Measurements from ENCODE around the gene GTF2IRD1. TPM values are rescaled to one million over a fixed set of nuclear protein-coding genes. Genes with fewer than 3 reads are reported as not detected.

GTF2IRD1 gene
- total and polyA plus RNA-seq, 2 of the 4 experiments (the other 2 are of a cell fraction) = 4.1 to 21.9 TPM

GRCh38 chr7:74579800-74580685, 126.3 kb downstream of the GTF2IRD1 start:
- H3K23ac ChIP-seq (ENCODE audit: low read depth, low read length) = peak overlapping the region; percentile 84; the same call in 1 of the 2 replicates
- peaks cover 6% of the 10 kb centered on the region for H3K36me3 ChIP-seq (ENCODE audit: control insufficient read depth, insufficient read depth, low read length)
- peak overlapping the region; percentile 85; the same call in 1 of the 2 replicates for H2BK20ac ChIP-seq (ENCODE audit: low read depth, low read length)
- H3K4me1 ChIP-seq (ENCODE audit: control insufficient read depth, insufficient read depth, low read length) = peaks cover 9% of the 10 kb centered on the region
- peak overlapping the region; percentile 91 for H2AFZ ChIP-seq (replicated peaks; ENCODE audit: low read length, poor library complexity)
- H2BK5ac ChIP-seq (ENCODE audit: low read depth, low read length, poor library complexity, severe bottlenecking) = peak overlapping the region; percentile 83
- peak overlapping the region; percentile 53 for H3K4me2 ChIP-seq (ENCODE audit: low read depth, low read length)
- H4K5ac ChIP-seq (ENCODE audit: low read depth, low read length) = peak overlapping the region; percentile 52; the same call in 1 of the 2 replicates
- H3K9me3 ChIP-seq (ENCODE audit: control insufficient read depth, insufficient read depth, low read length) = no peaks in the 10 kb centered on the region
- ATAC-seq (ENCODE audit: low read depth) (peak; percentile 95), DNase-seq (peak; percentile 36)
- dilution Hi-C loops (cut with HindIII; ENCODE audit: low sequenced_read_pairs, unreplicated experiment) = no loop called here
- peak overlapping the region; percentile 72 for H3K27ac ChIP-seq (ENCODE audit: insufficient read depth, low read length)
- intact Hi-C loops (cut with micrococcal nuclease) = loop anchor here (10.0 kb wide), 1 partner anchor 85 kb away; no protein-coding TSS in a partner anchor
- no TSS peak for BruUV-seq (replicated peaks)
- 33% methylated on average over 12 of the region's 22 CpGs; no CpG with 5 or more reads in 1 of the 2 experiments for WGBS, 2 experiments (ENCODE audit: extremely low coverage in 2 of 2, insufficient read length in 1 of 2)
- H4K91ac ChIP-seq (ENCODE audit: insufficient read depth, low read depth, low read length) = peak overlapping the region; percentile 93
- H3K9ac ChIP-seq (ENCODE audit: low read depth, low read length) = peak overlapping the region; percentile 42
- peak overlapping the region; percentile 79 for H2AK9ac ChIP-seq (replicated peaks; ENCODE audit: low read depth, low read length, poor library complexity)
- H3K4ac ChIP-seq (ENCODE audit: low read depth, low read length) = peak overlapping the region; percentile 86
- H4K8ac ChIP-seq (ENCODE audit: low read depth in 2 of 2, low read length in 2 of 2) = peak overlapping the region; percentile 59 to 89
- H3K4me3 ChIP-seq (ENCODE audit: insufficient read depth, low read depth, low read length) = no peak overlapping the region
- H3K14ac ChIP-seq (replicated peaks; ENCODE audit: low read depth, low read length) = peak overlapping the region; percentile 59; the same call in 1 of the 2 replicates
- H3K56ac ChIP-seq (ENCODE audit: extremely low read depth, insufficient read depth, low read length) = peak overlapping the region; percentile 43; the same call in 1 of the 2 replicates
- CTCF ChIA-PET = interaction anchor here (0.5 to 0.7 kb wide), 2 partner anchors 49 to 78 kb away, joined by 3 to 4 read pairs; partner anchors contain the start of gene GTF2I
- peak; percentile 84 for TF ChIP-seq CEBPB (IDR thresholded peaks at IDR 0.05; ENCODE audit: low read depth, low read length)
- TF ChIP-seq USF2 (IDR thresholded peaks at IDR 0.05; ENCODE audit: low read depth, low read length) = no peak
- no peaks in the 10 kb centered on the region for H4K20me1 ChIP-seq (ENCODE audit: insufficient read depth, low read length)
- in situ Hi-C loops (cut with MboI; ENCODE audit: low sequenced_read_pairs) = loop anchor here (10.0 kb wide), 1 partner anchor 85 kb away; no protein-coding TSS in a partner anchor
- peaks cover 0 to 15% of the 10 kb centered on the region in 2 experiments; a peak in 2 of 4 replicates for H3K79me1 ChIP-seq (ENCODE audit: low read depth in 1 of 2, low read length in 2 of 2)
- no peaks in the 10 kb centered on the region for H3K27me3 ChIP-seq (ENCODE audit: control insufficient read depth, insufficient read depth, low read length)
- H3K9me1 ChIP-seq (ENCODE audit: insufficient read depth, low read length) = peaks cover 4% of the 10 kb centered on the region; the same call in 1 of the 2 replicates
- POLR2A ChIA-PET (ENCODE audit: unreplicated experiment) = no interaction called here
- H2AK5ac ChIP-seq (ENCODE audit: low read depth, low read length) = peak overlapping the region; percentile 88
- H2BK120ac ChIP-seq (ENCODE audit: low read depth, low read length) = peak overlapping the region; percentile 75
- H2BK15ac ChIP-seq (ENCODE audit: low read depth, low read length) = no peak overlapping the region
- peak overlapping the region; percentile 50 for H3K18ac ChIP-seq (ENCODE audit: low read depth, low read length)

Data from IMR-90 (cell line).